Stimulated activated naive CD4-positive, alpha-beta T cell (primary cell): ENCODE data around the gene MRPL39.
A peak's percentile ranks its signal among the peaks of the same experiment; 100 is the strongest.

Experiments
- DNase-seq, 6 experiments: peaks; one replicate each; lab custom pipeline; 2025; lab: John Stamatoyannopoulos, UW

MRPL39 gene

GRCh38 chr21:25568246-25568645 lies 39.0 kb downstream of the MRPL39 start:
- DNase-seq: no peak

GRCh38 chr21:25567472-25567871 lies 39.8 kb downstream of the MRPL39 start:
- no peak for DNase-seq

GRCh38 chr21:25566645-25567044 lies 40.6 kb downstream of the MRPL39 start:
- DNase-seq: no peak

- DNase-seq: no peak
These were observed 41.7 kb downstream of the MRPL39 start for GRCh38 chr21:25565272-25566211.

- DNase-seq: no peak
These were observed 42.8 kb downstream of the MRPL39 start for GRCh38 chr21:25564349-25564948.

DNA sequence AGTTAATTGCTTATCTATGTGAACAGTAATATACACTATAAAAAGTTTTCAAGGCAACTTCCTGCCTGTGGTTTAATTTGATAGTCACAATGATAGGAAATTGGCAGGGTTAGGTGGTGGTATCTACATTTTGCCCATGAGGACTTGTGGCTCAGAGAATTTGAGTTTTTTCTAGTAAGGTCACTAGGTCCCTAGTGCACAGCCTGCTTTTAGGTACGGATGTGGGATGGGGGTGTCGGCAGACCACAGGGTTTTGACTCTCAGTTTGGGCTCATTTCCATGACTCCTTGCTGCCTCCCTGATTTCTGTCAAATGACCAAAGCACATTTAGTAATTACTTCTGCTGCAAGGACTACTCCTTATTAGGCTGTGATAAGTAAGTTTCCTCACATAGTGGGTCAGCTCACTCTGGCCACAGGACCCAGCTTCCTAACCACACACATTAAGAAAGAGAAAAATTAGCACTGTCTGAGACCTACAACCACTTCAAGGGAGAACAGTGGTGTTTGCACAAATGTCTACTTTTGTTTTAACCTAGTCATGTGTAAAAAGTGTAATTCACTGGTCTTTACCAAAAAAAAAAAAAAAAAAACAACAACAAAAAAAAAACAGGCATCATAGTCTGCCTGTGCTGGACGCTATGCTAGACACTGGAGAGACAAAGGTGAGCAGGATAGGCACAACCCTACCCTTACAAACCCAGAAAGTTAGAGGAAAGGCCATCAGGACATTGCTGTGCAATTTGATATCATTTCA lies 43.7 kb downstream of the MRPL39 start:
- no peak for DNase-seq

DNA sequence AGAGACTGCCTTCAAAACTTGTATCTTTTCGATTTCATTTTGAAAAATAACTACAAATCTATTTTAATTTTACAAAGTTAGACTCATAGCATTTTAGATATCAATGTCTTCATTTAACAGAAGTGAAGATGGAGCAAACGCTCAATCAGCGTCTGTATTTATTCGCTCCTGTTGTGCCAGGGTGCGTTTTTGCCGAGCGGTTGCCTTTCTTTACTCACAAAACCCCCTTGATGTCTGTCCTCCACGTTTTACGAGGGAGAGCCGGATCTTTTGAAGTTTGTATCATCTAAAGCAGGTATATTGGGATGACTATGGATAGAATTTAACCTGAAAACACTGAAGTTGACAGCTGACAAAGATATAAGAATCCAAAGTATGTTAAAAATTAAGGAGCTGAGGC lies 44.6 kb downstream of the MRPL39 start:
- peak in 1 of 6 experiments; percentile 25 for DNase-seq

DNA sequence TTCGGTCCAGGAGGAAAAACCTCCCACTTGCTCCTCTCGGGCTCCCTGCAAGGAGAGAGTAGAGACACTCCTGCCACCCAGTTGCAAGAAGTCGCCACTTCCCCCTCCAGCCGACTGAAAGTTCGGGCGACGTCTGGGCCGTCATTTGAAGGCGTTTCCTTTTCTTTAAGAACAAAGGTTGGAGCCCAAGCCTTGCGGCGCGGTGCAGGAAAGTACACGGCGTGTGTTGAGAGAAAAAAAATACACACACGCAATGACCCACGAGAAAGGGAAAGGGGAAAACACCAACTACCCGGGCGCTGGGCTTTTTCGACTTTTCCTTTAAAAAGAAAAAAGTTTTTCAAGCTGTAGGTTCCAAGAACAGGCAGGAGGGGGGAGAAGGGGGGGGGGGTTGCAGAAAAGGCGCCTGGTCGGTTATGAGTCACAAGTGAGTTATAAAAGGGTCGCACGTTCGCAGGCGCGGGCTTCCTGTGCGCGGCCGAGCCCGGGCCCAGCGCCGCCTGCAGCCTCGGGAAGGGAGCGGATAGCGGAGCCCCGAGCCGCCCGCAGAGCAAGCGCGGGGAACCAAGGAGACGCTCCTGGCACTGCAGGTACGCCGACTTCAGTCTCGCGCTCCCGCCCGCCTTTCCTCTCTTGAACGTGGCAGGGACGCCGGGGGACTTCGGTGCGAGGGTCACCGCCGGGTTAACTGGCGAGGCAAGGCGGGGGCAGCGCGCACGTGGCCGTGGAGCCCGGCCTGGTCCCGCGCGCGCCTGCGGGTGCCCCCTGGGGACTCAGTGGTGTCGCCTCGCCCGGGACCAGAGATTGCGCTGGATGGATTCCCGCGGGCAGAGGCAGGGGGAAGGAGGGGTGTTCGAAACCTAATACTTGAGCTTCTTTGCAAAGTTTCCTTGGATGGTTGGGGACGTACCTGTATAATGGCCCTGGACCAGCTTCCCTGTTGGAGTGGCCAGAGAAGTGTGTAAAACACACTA lies 45.3 kb downstream of the MRPL39 start:
- DNase-seq: peak; percentile 16 to 46 (median 40)

DNA sequence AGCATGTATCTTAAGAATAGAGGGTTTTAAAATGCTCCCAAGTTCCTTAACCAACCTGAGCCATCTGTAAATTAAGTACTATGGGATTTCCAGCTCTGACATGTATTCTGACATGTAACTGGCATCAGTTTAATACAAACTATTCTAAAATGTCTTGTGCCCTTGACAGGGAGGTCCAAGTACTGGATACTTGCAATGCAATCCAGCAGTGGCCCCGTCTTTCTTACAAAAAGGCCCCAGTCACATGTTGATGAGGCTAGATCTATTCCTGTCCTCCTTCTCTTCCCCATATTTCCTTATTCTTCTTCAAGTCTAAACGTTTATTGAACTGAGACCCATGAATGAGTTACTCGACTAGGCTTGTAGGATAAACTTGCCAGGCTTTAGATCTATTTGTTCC lies 46.4 kb downstream of the MRPL39 start:
- peak in 1 of 6 experiments; percentile 3 for DNase-seq

GRCh38 chr21:25560271-25560685 lies 47.0 kb downstream of the MRPL39 start:
- no peak for DNase-seq

- no peak for DNase-seq
These were observed 47.5 kb downstream of the MRPL39 start for GRCh38 chr21:25559746-25560145.

GRCh38 chr21:25558123-25558522 lies 49.2 kb downstream of the MRPL39 start:
- DNase-seq: no peak

DNA sequence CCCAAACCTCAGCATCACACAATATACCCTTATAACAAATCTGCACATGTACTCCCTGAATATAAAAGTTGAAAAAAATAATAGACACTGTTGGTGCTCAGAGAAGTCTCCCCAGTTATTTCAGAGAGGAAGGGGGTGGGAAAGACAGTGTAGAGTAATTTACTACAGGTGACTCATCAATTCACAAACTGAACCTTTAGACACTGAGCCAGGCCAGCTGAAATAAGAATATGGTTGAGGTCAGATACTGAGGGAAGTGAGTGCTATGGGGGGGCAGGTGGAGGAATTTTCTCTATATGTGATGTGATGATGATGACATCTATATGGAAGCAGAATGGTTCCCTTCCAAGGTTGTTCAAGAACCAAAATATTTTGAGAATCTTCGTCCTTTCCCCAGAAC lies 50.1 kb downstream of the MRPL39 start:
- no peak for DNase-seq

DNA sequence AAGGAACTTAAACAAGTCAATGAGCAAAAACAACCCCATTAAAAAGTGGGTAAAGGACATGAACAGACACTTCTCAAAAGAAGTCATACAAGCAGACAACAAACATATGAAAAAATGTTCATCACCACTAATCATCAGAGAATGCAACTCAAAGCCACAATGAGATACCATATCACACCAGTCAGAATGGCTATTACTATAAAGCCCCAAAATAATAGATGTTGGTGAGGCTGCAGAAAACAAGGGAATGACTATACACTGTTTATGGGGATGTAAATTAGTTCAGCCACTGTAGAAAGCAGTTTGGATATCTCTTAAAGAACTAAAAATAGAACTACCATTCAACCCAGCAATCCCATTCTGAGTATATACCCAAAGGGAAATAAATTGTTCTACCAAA lies 51.2 kb downstream of the MRPL39 start:
- no peak for DNase-seq

- no peak for DNase-seq
These were observed 51.8 kb downstream of the MRPL39 start for GRCh38 chr21:25555492-25555891.

- no peak for DNase-seq
These were observed 54.4 kb downstream of the MRPL39 start for GRCh38 chr21:25552856-25553255.

- no peak for DNase-seq
These were observed 55.7 kb downstream of the MRPL39 start for GRCh38 chr21:25551569-25551968.

DNA sequence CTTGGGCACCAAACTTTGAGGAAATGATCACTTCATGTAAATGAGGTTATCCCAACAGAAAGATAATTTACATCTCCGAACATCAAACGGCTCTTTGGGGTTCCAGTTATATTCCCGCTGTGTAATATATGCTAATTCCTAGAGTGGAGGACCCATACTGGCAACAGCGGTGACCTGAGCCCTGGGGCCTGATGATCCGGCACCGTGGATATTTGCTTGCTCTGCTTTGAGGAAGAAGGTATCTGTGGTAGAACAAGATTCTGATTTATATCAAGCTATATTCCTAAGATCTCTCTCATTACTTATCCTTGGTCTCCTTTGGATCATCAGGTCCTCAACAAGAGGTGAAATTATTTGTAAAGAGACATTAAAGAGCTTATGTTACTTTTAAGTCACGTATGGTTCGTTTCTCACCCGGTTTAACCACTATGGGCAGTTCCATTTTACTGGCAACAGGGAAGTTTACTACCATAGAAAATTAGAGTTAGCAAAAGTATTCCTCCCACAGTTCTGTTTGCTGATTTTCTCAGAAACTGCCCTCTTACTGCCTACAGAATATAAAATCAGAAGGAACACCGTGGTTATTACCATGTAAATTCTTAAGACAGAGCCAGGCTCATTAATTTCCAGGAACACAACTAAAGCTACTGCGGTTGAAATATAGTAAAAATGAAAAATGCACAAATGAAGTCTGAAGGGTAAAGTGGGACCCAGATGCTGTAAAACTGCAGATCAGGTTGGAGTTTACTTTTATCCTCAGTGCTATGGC lies 56.7 kb downstream of the MRPL39 start:
- DNase-seq: no peak

DNA sequence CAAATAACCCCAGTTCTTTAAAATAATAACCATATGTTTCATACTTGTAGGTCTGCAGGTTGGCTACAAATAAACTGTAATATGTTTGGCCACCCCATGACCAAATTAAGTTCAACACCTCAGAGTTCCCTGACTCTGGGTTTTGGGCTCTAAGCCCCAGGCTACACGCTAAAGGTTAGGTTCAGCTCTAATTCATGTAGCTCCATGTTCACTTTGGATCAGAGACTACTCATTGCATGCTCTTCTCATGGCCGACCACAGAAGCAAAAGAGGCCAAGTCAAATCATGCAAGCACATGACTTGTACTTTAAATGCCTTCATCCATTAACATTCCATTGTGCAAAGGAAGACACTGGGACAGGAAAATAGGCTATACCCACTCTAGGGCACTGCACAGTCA lies 66.2 kb downstream of the MRPL39 start:
- DNase-seq: no peak

GRCh38 chr21:25539606-25540005 lies 67.7 kb downstream of the MRPL39 start:
- no peak for DNase-seq

DNA sequence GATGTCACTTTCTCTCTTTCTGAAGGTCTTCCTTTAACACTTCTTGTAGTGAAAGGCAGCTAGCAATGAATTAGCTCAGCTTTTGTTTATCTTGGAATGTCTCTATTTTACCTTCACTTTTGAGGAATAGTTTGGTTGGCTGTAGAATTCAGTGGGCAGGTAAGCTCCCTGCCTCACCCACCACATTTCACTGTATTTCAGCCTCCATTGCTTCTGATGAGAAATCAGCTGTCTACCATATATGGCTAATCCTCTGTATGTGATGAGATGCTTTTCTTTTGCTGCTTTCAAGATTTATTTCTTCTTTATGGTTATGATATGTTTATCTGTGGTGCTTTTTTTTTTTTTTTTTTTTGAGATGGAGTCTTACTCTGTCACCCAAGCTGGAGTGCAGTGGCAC lies 70.1 kb downstream of the MRPL39 start:
- DNase-seq: no peak
